SK-N-SH (cell line): ENCODE measurements around the gene ADPRH. TPM values are rescaled to one million over a fixed set of nuclear protein-coding genes. Genes with fewer than 3 reads are reported as not detected.

Source experiments
- CTCF ChIA-PET: fragments of 300-600, 350-600 bp; formaldehyde crosslinking; extraction: SDS; loops from one replicate; lab custom pipeline; 2021; lab: Yijun Ruan, JAX
- POLR2A ChIA-PET: fragments of 350-600 bp; sonication (Branson Sonifier 250); formaldehyde crosslinking; extraction: SDS; loops from one replicate; lab custom pipeline; 2020; ENCODE audit warnings: antibody characterized with exemption, inconsistent platforms; lab: Yijun Ruan, JAX
- DNase-seq: peaks from one replicate; pipeline ENCODE4 v3.0.0; 2012
- H2AFZ ChIP-seq: fragments of 200-600 bp; sonication (generic); 2 replicates; pipeline ENCODE4 v1.8.1; 2016; ENCODE audit warnings: antibody characterized with exemption, mild to moderate bottlenecking, low read depth
- H3F3A ChIP-seq: fragments of 200-600 bp; sonication (generic); replicated peaks from 2 replicates; pipeline ENCODE3; 2016; ENCODE audit warnings: antibody characterized with exemption, mild to moderate bottlenecking; ENCODE audit not compliant: insufficient read depth
- H3K27ac ChIP-seq, 2 experiments: fragments of 200-500 bp in 1 of 2; fragments of 200-600 bp in 1 of 2; sonication (Bioruptor generic) in 1 of 2; sonication (generic), shearing (Covaris generic) in 1 of 2; 2 replicates each; pipeline versions ENCODE4 v1.5.1 to v1.6.1; 2014 to 2016; ENCODE audit warnings: low read depth in 2 of 2, inconsistent platforms in 1 of 2, low read length in 1 of 2, mild to moderate bottlenecking in 1 of 2, mixed read lengths in 1 of 2
- H3K27me3 ChIP-seq: fragments of 200-600 bp; sonication (generic), shearing (Covaris generic); 2 replicates; pipeline ENCODE4 v1.6.1; 2016; ENCODE audit warnings: mixed run types; ENCODE audit not compliant: insufficient read depth
- H3K36me3 ChIP-seq, 2 experiments: fragments of 200-500 bp in 1 of 2; fragments of 200-600 bp in 1 of 2; sonication (Bioruptor generic) in 1 of 2; sonication (generic) in 1 of 2; replicated peaks in 1 of 2; 2 replicates each; pipeline versions ENCODE3 to v1.5.1; 2014 to 2016; ENCODE audit warnings: low read length in 1 of 2, mild to moderate bottlenecking in 1 of 2; ENCODE audit not compliant: insufficient read depth in 2 of 2, control insufficient read depth in 1 of 2
- H3K4me1 ChIP-seq, 2 experiments: fragments of 200-500 bp in 1 of 2; fragments of 200-600 bp in 1 of 2; sonication (Bioruptor generic) in 1 of 2; sonication (generic), shearing (Covaris generic) in 1 of 2; 2 replicates each; pipeline versions ENCODE4 v1.5.1 to v1.6.1; 2014 to 2016; ENCODE audit warnings: low read depth in 1 of 2, low read length in 1 of 2, mixed run types in 1 of 2; ENCODE audit not compliant: insufficient read depth in 2 of 2, control insufficient read depth in 1 of 2
- H3K4me2 ChIP-seq: fragments of 200-600 bp; sonication (generic), shearing (Covaris generic); 2 replicates; pipeline ENCODE4 v1.6.1; 2017; ENCODE audit warnings: mixed run types
- H3K4me3 ChIP-seq, 2 experiments: fragments of 200-500 bp in 1 of 2; fragments of 200-600 bp in 1 of 2; sonication (Bioruptor generic) in 1 of 2; sonication (generic), shearing (Covaris generic) in 1 of 2; 2 replicates each; pipeline versions ENCODE4 v1.5.1 to v1.8.1; 2014 to 2016; ENCODE audit warnings: low read depth in 2 of 2, inconsistent platforms in 1 of 2, low read length in 1 of 2, mild to moderate bottlenecking in 1 of 2, mixed read lengths in 1 of 2, moderate library complexity in 1 of 2
- H3K79me2 ChIP-seq: fragments of 200-600 bp; sonication (generic); 2 replicates; pipeline ENCODE4 v1.8.1; 2017; ENCODE audit warnings: mild to moderate bottlenecking; ENCODE audit not compliant: insufficient read depth
- H3K9ac ChIP-seq: fragments of 200-600 bp; sonication (generic); 2 replicates; pipeline ENCODE4 v1.6.1; 2017; ENCODE audit warnings: mixed run types
- H3K9me2 ChIP-seq: fragments of 200-600 bp; sonication (generic); 2 replicates; pipeline ENCODE4 v1.6.1; 2017; ENCODE audit warnings: mixed run types
- H3K9me3 ChIP-seq: fragments of 200-600 bp; sonication (generic); 2 replicates; pipeline ENCODE4 v1.6.1; 2017; ENCODE audit warnings: mixed run types, mild to moderate bottlenecking, moderate library complexity
- H4K20me1 ChIP-seq: fragments of 200-600 bp; sonication (generic); 2 replicates; pipeline ENCODE4 v1.6.1; 2017; ENCODE audit warnings: mild to moderate bottlenecking, mixed run types; ENCODE audit not compliant: insufficient read depth
- CTCF ChIP-seq: fragments of 200-600 bp; sonication (generic); IDR thresholded peaks from 2 replicates; pipeline ENCODE4 v1.6.1; 2017; ENCODE audit warnings: antibody characterized with exemption, mild to moderate bottlenecking, moderate library complexity
- FOSL2 ChIP-seq: IDR thresholded peaks from 2 replicates; pipeline ENCODE4 v1.4.0; 2012; ENCODE audit warnings: low read depth, mild to moderate bottlenecking, moderate library complexity, borderline replicate concordance
- NFIC ChIP-seq: IDR thresholded peaks from 2 replicates; pipeline ENCODE4 v1.4.0; 2012; ENCODE audit warnings: borderline replicate concordance
- POLR2AphosphoS5 ChIP-seq: IDR thresholded peaks from 2 replicates; pipeline ENCODE4 v1.6.1; 2012; ENCODE audit warnings: low read depth, low read length
- RAD21 ChIP-seq: IDR thresholded peaks from 2 replicates; pipeline ENCODE4 v1.6.1; 2012; ENCODE audit warnings: mild to moderate bottlenecking, low read length
- RCOR1 ChIP-seq: fragments of 150-350 bp; IDR thresholded peaks from 2 replicates; pipeline ENCODE4 v1.6.1; 2017; ENCODE audit warnings: antibody characterized with exemption, low read length
- REST ChIP-seq: IDR thresholded peaks from 2 replicates; pipeline ENCODE4 v1.6.1; 2012; ENCODE audit warnings: mild to moderate bottlenecking, low read depth, low read length, moderate library complexity
- SMC3 ChIP-seq: IDR thresholded peaks from 2 replicates; pipeline ENCODE4 v1.6.1; 2012; ENCODE audit warnings: low read depth, low read length, improper control_type of control experiment
- USF1 ChIP-seq: IDR thresholded peaks from 2 replicates; pipeline ENCODE4 v1.4.0; 2012; ENCODE audit warnings: low read depth, borderline replicate concordance
- USF2 ChIP-seq: fragments of 150-350 bp; IDR thresholded peaks from 2 replicates; pipeline ENCODE4 v1.6.1; 2017; ENCODE audit warnings: antibody characterized with exemption, low read length, low read depth, borderline replicate concordance
- WGBS: methylation state at CpG from one replicate; pipeline ENCODE4 v1.1.6; 2017; ENCODE audit warnings: low lambda C conversion rate; 5-methylcytosine and 5-hydroxymethylcytosine counted together
- polyA plus RNA-seq, 3 experiments: library from polyadenylated mRNA; depleted of rRNA; stranded (reverse); fragments of >200 nt; gene quantifications; 2 replicates each; pipeline ENCODE4 v1.2.3, GENCODE V29; 2012

The ADPRH gene
- polyA plus RNA-seq, 1 of the 3 experiments (the other 2 are of a cell fraction), result not detected

GRCh38 chr3:119599558-119600174 lies 20.4 kb downstream of the ADPRH start:
- H3K79me2 ChIP-seq, result no peaks in the 10 kb centered on the region
- ChIA-PET POLR2A (interaction anchor here (1.3 kb wide), 1 partner anchor 102 kb away, joined by 3 read pairs; the partner anchor contains the start of gene TIMMDC1), CTCF (interaction anchor here (1.1 to 2.4 kb wide), 7 partner anchors 11 to 324 kb away, joined by 3 to 8 read pairs (median 6); no protein-coding TSS in a partner anchor)
- H2AFZ ChIP-seq, result no peak overlapping the region
- TF ChIP-seq CTCF (no peak), NFIC (no peak), FOSL2 (no peak)
- H4K20me1 ChIP-seq, result no peaks in the 10 kb centered on the region
- H3K36me3 ChIP-seq, result no peaks in the 10 kb centered on the region
- no peak overlapping the region for H3K9ac ChIP-seq
- H3K27me3 ChIP-seq, result no peaks in the 10 kb centered on the region
- peaks cover 0 to 24% of the 10 kb centered on the region in 2 experiments; a peak in 1 of 4 replicates for H3K4me1 ChIP-seq
- DNase-seq, result no peak
- H3F3A ChIP-seq, result no peaks in the 10 kb centered on the region
- no peak overlapping the region for H3K27ac ChIP-seq
- H3K4me2 ChIP-seq, result no peak overlapping the region
- H3K9me2 ChIP-seq, result no peaks in the 10 kb centered on the region
- WGBS, result 94% methylated on average over 6 of the region's 6 CpGs
- H3K9me3 ChIP-seq, result no peaks in the 10 kb centered on the region
- no peak overlapping the region for H3K4me3 ChIP-seq

GRCh38 chr3:119600732-119601131 lies 21.4 kb downstream of the ADPRH start:
- no peaks in the 10 kb centered on the region for H4K20me1 ChIP-seq
- H3F3A ChIP-seq, result no peaks in the 10 kb centered on the region
- no peak overlapping the region; a peak in 1 of 4 replicates for H3K4me3 ChIP-seq
- CTCF ChIA-PET, result interaction anchor here (1.1 to 2.4 kb wide), 9 partner anchors 12 to 325 kb away, joined by 3 to 8 read pairs (median 6); no protein-coding TSS in a partner anchor
- no peaks in the 10 kb centered on the region for H3K27me3 ChIP-seq
- peak; percentile 44 for DNase-seq
- H3K79me2 ChIP-seq, result no peaks in the 10 kb centered on the region
- TF ChIP-seq RAD21, result peak; percentile 63
- peak; percentile 37 for TF ChIP-seq SMC3
- no peak for TF ChIP-seq RCOR1
- no peak for TF ChIP-seq POLR2AphosphoS5
- TF ChIP-seq USF2, result no peak
- no peak for TF ChIP-seq REST
- TF ChIP-seq CTCF, result peak; percentile 42
- TF ChIP-seq USF1, result no peak
- H3K9ac ChIP-seq, result no peak overlapping the region
- no peak overlapping the region; a peak in 1 of 4 replicates for H3K27ac ChIP-seq
- WGBS, result 100% methylated on average over 2 of the region's 5 CpGs
- H3K36me3 ChIP-seq, result no peaks in the 10 kb centered on the region
- no peak overlapping the region for H3K4me2 ChIP-seq
- H2AFZ ChIP-seq, result no peak overlapping the region
- H3K4me1 ChIP-seq, result peaks cover 0 to 22% of the 10 kb centered on the region in 2 experiments; a peak in 1 of 4 replicates
- H3K9me3 ChIP-seq, result no peaks in the 10 kb centered on the region
- H3K9me2 ChIP-seq, result no peaks in the 10 kb centered on the region
- POLR2A ChIA-PET, result interaction anchor here (1.3 kb wide), 1 partner anchor 103 kb away, joined by 3 read pairs; the partner anchor contains the start of gene TIMMDC1
